Motor neuron (in vitro differentiated cells): ENCODE measurements around the gene GALNT1. TPM values are rescaled to one million over a fixed set of nuclear protein-coding genes. Genes with fewer than 3 reads are reported as not detected.

Experiments
- ATAC-seq, 8 experiments: fragments of 200-7000 bp; cut with Tn5 transposase; replicated peaks in 6 of 8; 2 replicates each; pipeline ENCODE4 v1.8.0; 2021; ENCODE audit warnings: mild to moderate bottlenecking in 8 of 8, moderate library complexity in 8 of 8
- H3K27ac ChIP-seq, 2 donors: fragments of 250-450 bp; sonication (Bioruptor Pico); 2 replicates each; pipeline ENCODE4 v1.9.0; 2021; ENCODE audit warnings: antibody characterized with exemption in 2 of 2, mild to moderate bottlenecking in 2 of 2, moderate library complexity in 1 of 2
- H3K4me1 ChIP-seq, 2 donors: fragments of 250-450 bp; sonication (Bioruptor Pico); replicated peaks in 1 of 2; 2 replicates each; pipeline ENCODE4 v1.6.1; 2021; ENCODE audit warnings: antibody characterized with exemption in 2 of 2, mild to moderate bottlenecking in 2 of 2, moderate library complexity in 1 of 2
- H3K4me3 ChIP-seq, 5 donors: fragments of 250-450 bp; sonication (Bioruptor Pico); 2 replicates each; pipeline ENCODE4 v1.9.0; 2021; ENCODE audit warnings: antibody characterized with exemption in 5 of 5, mild to moderate bottlenecking in 5 of 5, moderate library complexity in 4 of 5
- WGBS, 10 experiments: fragments of 450-650 bp; shearing (Covaris generic); methylation state at CpG; one replicate each; pipeline ENCODE4 v1.0.0; 2022; 5-methylcytosine and 5-hydroxymethylcytosine counted together
- in situ Hi-C, 9 experiments: fragments of 400-800 bp; cut with MboI; loops; one replicate each; pipeline ENCODE4 v1.15.0; 2021; ENCODE audit warnings: low sequenced_read_pairs in 9 of 9, low pct_unique_long_range_greater_than_20kb in 2 of 9; ENCODE audit not compliant: unreplicated experiment in 9 of 9
- total RNA-seq, 8 experiments: library from RNA; unstranded; fragments of 300-600 nt; gene quantifications; 2 replicates each; pipeline versions ENCODE4 v1.2.3 to v1.2.4, GENCODE V29; 2022

GALNT1 gene
- total RNA-seq, 8 experiments from 2014 or later = 29.8 to 164 (median 44.1) TPM

GRCh38 chr18:35697869-35698268 is 116.3 kb downstream of the GALNT1 start:
- WGBS, 10 experiments = 67 to 100% (median 89%) methylated on average over 2 to 5 of the region's 7 CpGs; no CpG with 5 or more reads in 2 of the 10 experiments
- Histone ChIP-seq H3K4me1 (no peaks in the 10 kb centered on the region), H3K4me3 (no peak overlapping the region), H3K27ac (no peak overlapping the region)
- peak in 1 of 8 experiments; percentile 21 for ATAC-seq
- in situ Hi-C loops = no loop called here

GRCh38 chr18:35703043-35703688 is 121.6 kb downstream of the GALNT1 start:
- peak in 2 of 8 experiments; percentile 50 to 70 for ATAC-seq
- Histone ChIP-seq H3K4me3 (no peak overlapping the region), H3K4me1 (no peaks in the 10 kb centered on the region), H3K27ac (no peak overlapping the region)
- in situ Hi-C loops = no loop called here

- no peak for ATAC-seq
- in situ Hi-C loops = no loop called here
- no peak overlapping the region for H3K4me3 ChIP-seq
- WGBS, 10 experiments = 95 to 100% (median 100%) methylated on average over 1 to 8 of the region's 10 CpGs; no CpG with 5 or more reads in 5 of the 10 experiments
- H3K27ac ChIP-seq = no peak overlapping the region
- H3K4me1 ChIP-seq = no peaks in the 10 kb centered on the region
These were observed 124.4 kb downstream of the GALNT1 start for GRCh38 chr18:35705988-35706387.

- no peak overlapping the region for H3K27ac ChIP-seq
- in situ Hi-C loops = no loop called here
- WGBS, 10 experiments = 83 to 100% (median 100%) methylated on average over 1 to 2 of the region's 2 CpGs; no CpG with 5 or more reads in 2 of the 10 experiments
- peak in 1 of 8 experiments; percentile 14 for ATAC-seq
- no peaks in the 10 kb centered on the region for H3K4me1 ChIP-seq
- H3K4me3 ChIP-seq = no peak overlapping the region
These were observed 125.7 kb downstream of the GALNT1 start for GRCh38 chr18:35707247-35707646.

- Histone ChIP-seq H3K27ac (no peak overlapping the region), H3K4me1 (no peaks in the 10 kb centered on the region), H3K4me3 (no peak overlapping the region)
- in situ Hi-C loops = no loop called here
- peak in 3 of 8 experiments; percentile 29 to 59 (median 47) for ATAC-seq
- 67 to 100% (median 80%) methylated on average over 1 to 6 of the region's 6 CpGs; no CpG with 5 or more reads in 4 of the 10 experiments for WGBS, 10 experiments
These were observed 126.1 kb downstream of the GALNT1 start for GRCh38 chr18:35707674-35708073.

- ATAC-seq = no peak
- 50 to 100% (median 90%) methylated on average over 1 to 2 of the region's 2 CpGs; no CpG with 5 or more reads in 2 of the 10 experiments for WGBS, 10 experiments
These were observed 129.0 kb downstream of the GALNT1 start for GRCh38 chr18:35710581-35710980.

GRCh38 chr18:35711227-35711626 is 129.7 kb downstream of the GALNT1 start:
- 37 to 100% (median 98%) methylated on average over 1 to 2 of the region's 2 CpGs; no CpG with 5 or more reads in 4 of the 10 experiments for WGBS, 10 experiments
- ATAC-seq = no peak
- in situ Hi-C loops = no loop called here
- Histone ChIP-seq H3K4me3 (no peak overlapping the region), H3K27ac (no peak overlapping the region), H3K4me1 (no peaks in the 10 kb centered on the region)

More at GRCh38 chr18:35710581-35710980, 129.0 kb downstream of the GALNT1 start:
- in situ Hi-C loops = no loop called here
- Histone ChIP-seq H3K4me1 (no peaks in the 10 kb centered on the region), H3K4me3 (no peak overlapping the region), H3K27ac (no peak overlapping the region)

- no peak for ATAC-seq
- no peak overlapping the region for H3K4me3 ChIP-seq
- no peak overlapping the region for H3K27ac ChIP-seq
- in situ Hi-C loops = no loop called here
- WGBS, 10 experiments = 31 to 100% (median 95%) methylated on average over 1 to 2 of the region's 2 CpGs; no CpG with 5 or more reads in 3 of the 10 experiments
- H3K4me1 ChIP-seq = no peaks in the 10 kb centered on the region
These were observed 132.0 kb downstream of the GALNT1 start for GRCh38 chr18:35713545-35713944.

- ATAC-seq = no peak
These were observed 133.0 kb downstream of the GALNT1 start for GRCh38 chr18:35714539-35714938.

GRCh38 chr18:35715139-35715538 is 133.6 kb downstream of the GALNT1 start:
- 95 to 100% methylated on average over 2 of the region's 2 CpGs; no CpG with 5 or more reads in 8 of the 10 experiments for WGBS, 10 experiments
- Histone ChIP-seq H3K4me3 (no peak overlapping the region), H3K4me1 (no peaks in the 10 kb centered on the region), H3K27ac (no peak overlapping the region)
- ATAC-seq = no peak
- in situ Hi-C loops = no loop called here

More at GRCh38 chr18:35714539-35714938, 133.0 kb downstream of the GALNT1 start:
- 94 to 100% (median 100%) methylated on average over 1 to 2 of the region's 2 CpGs; no CpG with 5 or more reads in 1 of the 10 experiments for WGBS, 10 experiments
- in situ Hi-C loops = no loop called here
- Histone ChIP-seq H3K4me1 (no peaks in the 10 kb centered on the region), H3K4me3 (no peak overlapping the region), H3K27ac (no peak overlapping the region)

GRCh38 chr18:35716169-35716831 is 134.8 kb downstream of the GALNT1 start:
- 60 to 100% (median 91%) methylated on average over 1 to 4 of the region's 4 CpGs for WGBS, 10 experiments
- H3K4me3 ChIP-seq = no peak overlapping the region
- in situ Hi-C loops = no loop called here

GRCh38 chr18:35717182-35717581 is 135.6 kb downstream of the GALNT1 start:
- in situ Hi-C loops = no loop called here
- Histone ChIP-seq H3K4me3 (no peak overlapping the region), H3K4me1 (no peaks in the 10 kb centered on the region), H3K27ac (no peak overlapping the region)
- ATAC-seq = no peak
- WGBS, 10 experiments = 80 to 100% (median 97%) methylated on average over 1 to 5 of the region's 5 CpGs; no CpG with 5 or more reads in 2 of the 10 experiments

More at GRCh38 chr18:35716169-35716831, 134.8 kb downstream of the GALNT1 start:
- Histone ChIP-seq H3K27ac (no peak overlapping the region), H3K4me1 (no peaks in the 10 kb centered on the region)
- ATAC-seq = no peak

- ATAC-seq = peak in 2 of 8 experiments; percentile 18 to 46
- 67 to 100% (median 81%) methylated on average over 1 to 3 of the region's 6 CpGs; no CpG with 5 or more reads in 5 of the 10 experiments for WGBS, 10 experiments
- in situ Hi-C loops = no loop called here
These were observed 140.0 kb downstream of the GALNT1 start for GRCh38 chr18:35721431-35722081.

More at GRCh38 chr18:35721431-35722081, 140.0 kb downstream of the GALNT1 start:
- Histone ChIP-seq H3K4me1 (no peaks in the 10 kb centered on the region), H3K27ac (no peak overlapping the region), H3K4me3 (no peak overlapping the region)
